H1 (cell line): ENCODE data around the gene UBE2E2. TPM values are rescaled to one million over a fixed set of nuclear protein-coding genes. Genes with fewer than 3 reads are reported as not detected.

ENCODE experiments used
- EGR1 ChIP-seq: IDR thresholded peaks from 2 replicates; pipeline ENCODE4 v1.6.1; 2011; ENCODE audit warnings: low read depth, low read length, borderline replicate concordance
- EP300 ChIP-seq, 2 experiments: IDR thresholded peaks; 1 replicate in 1 of 2; 2 replicates in 1 of 2; pipeline ENCODE4 v1.6.1; 2011 to 2012; ENCODE audit warnings: low read depth in 2 of 2, low read length in 2 of 2, mild to moderate bottlenecking in 2 of 2, borderline replicate concordance in 1 of 2, inconsistent platforms in 1 of 2, moderate library complexity in 1 of 2
- FOSL1 ChIP-seq: IDR thresholded peaks from 2 replicates; pipeline ENCODE4 v1.6.1; 2011; ENCODE audit warnings: mild to moderate bottlenecking, low read depth, low read length, moderate library complexity; ENCODE audit not compliant: insufficient read depth
- HDAC2 ChIP-seq, 2 experiments: fragments of 300-600 bp in 1 of 2; sonication (generic) in 1 of 2; IDR thresholded peaks; 2 replicates each; pipeline ENCODE4 v1.6.1; 2011 to 2012; ENCODE audit warnings: low read depth in 2 of 2, low read length in 2 of 2, mild to moderate bottlenecking in 2 of 2, moderate library complexity in 2 of 2, borderline replicate concordance in 1 of 2, inconsistent platforms in 1 of 2
- MAFK ChIP-seq: IDR thresholded peaks from 2 replicates; pipeline ENCODE4 v1.6.1; 2012; ENCODE audit warnings: low read depth, mild to moderate bottlenecking, improper control_type of control experiment, low read length
- POLR2AphosphoS5 ChIP-seq: IDR thresholded peaks from 2 replicates; pipeline ENCODE4 v1.6.1; 2011; ENCODE audit warnings: low read depth, low read length
- SUZ12 ChIP-seq: fragments of 200-600 bp; sonication (generic); IDR thresholded peaks from 2 replicates; pipeline ENCODE4 v1.6.1; 2012; ENCODE audit warnings: mild to moderate bottlenecking, inconsistent platforms, low read length, moderate library complexity, mixed read lengths
- YY1 ChIP-seq: IDR thresholded peaks from 2 replicates; pipeline ENCODE4 v1.6.1; 2011; ENCODE audit warnings: low read depth, mild to moderate bottlenecking, low read length
- polyA plus RNA-seq, 7 experiments: library from polyadenylated mRNA; depleted of rRNA in 3 of 7; stranded (reverse) in 5 of 7; unstranded in 2 of 7; fragments of >200 nt in 5 of 7; fragments of 200-250 nt in 2 of 7; gene quantifications; 1 replicate in 5 of 7; 2 replicates in 1 of 7; 4 replicates in 1 of 7; pipeline versions ENCODE4 v1.2.1 to v1.2.3, GENCODE V29; 2011 to 2013; ENCODE audit warnings: missing spikeins in 2 of 7, mixed read lengths in 2 of 7
- total RNA-seq: library from RNA; stranded (reverse); fragmentation: NEBNext Ultra II Directional; extraction: Animal tissue kit (Norgen Biotek cat#: 25700); gene quantifications from 2 replicates; pipeline ENCODE4 v1.2.1, GENCODE V29; 2021

Gene UBE2E2
- total and polyA plus RNA-seq, 2 of the 8 experiments (the other 6 are each of a cell fraction or from before 2014, with no cell fraction given) = 57.6 to 70.6 TPM

DNA sequence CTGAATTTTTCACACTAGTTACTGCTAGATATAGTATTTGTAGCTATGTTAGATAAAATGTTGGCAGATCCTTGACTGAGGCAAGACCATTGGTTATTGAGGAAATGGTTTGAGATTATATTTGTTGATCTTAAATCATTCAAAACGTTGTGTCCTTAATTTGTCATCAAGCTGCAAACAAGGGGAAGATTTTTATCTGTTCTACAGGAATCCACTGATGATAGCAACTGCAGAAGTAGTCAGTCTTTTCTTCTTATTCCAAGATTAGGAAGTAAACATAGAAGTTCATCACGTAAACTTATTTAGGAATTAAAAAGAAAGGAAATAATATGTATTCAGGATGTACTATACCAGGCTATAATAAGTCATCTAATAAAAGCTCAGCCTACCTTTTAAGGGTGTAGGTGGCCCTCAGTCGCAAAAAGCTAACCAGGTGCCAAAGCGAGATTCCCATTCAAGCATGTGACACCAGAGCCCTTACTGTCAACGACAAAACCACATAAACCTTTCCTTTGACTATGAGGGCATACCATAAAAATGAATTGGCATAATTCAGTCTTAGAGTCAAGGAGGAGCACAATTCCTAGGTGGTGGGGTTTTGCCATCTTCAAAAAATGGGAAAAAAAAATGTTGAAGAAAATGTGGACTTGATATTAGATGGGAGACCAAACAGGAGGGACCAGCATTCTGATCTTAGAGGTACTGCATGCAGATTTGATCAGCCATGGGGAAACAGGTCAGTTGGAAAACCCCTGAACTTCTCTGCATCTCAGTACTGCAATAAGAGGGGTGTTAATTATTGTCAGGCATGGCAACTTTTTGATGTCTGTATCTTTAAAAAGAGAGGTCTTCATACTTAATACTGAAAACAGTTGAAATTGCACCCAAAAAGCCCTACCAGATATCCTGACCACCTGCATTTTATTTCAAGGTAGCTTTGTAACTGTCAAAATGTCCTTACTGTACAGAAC, 390.1 kb downstream of the UBE2E2 start (continued):
- TF ChIP-seq HDAC2 (IDR thresholded peaks at IDR 0.05; ENCODE audit: borderline replicate concordance in 1 of 2, low read depth in 2 of 2, low read length in 2 of 2) = no peak
- no peak for TF ChIP-seq EP300 (IDR thresholded peaks at IDR 0.05; ENCODE audit: borderline replicate concordance in 1 of 2, low read depth in 2 of 2, low read length in 2 of 2)
- TF ChIP-seq EGR1 = no peak
- TF ChIP-seq SUZ12 = no peak
- TF ChIP-seq POLR2AphosphoS5 = no peak
- TF ChIP-seq FOSL1 = no peak
- TF ChIP-seq YY1 = no peak
- TF ChIP-seq MAFK = no peak
